Astrocyte (in vitro differentiated cells and primary cell): Measurements from ENCODE around the gene AOAH. TPM values are rescaled to one million over a fixed set of nuclear protein-coding genes. Genes with fewer than 3 reads are reported as not detected.

Experiments used
- DNase-seq: peaks from one replicate; pipeline ENCODE4 v3.0.0-alpha.2; 2010; ENCODE audit warnings: low read depth
- FAIRE-seq: peaks from 2 replicates; lab custom pipeline; 2011; peaks lifted over from hg19 to GRCh38; lab: Jason Lieb, UNC
- H2AFZ ChIP-seq: 2 replicates; pipeline ENCODE4 v1.6.0; 2012; ENCODE audit warnings: low read depth, low read length, inconsistent platforms
- H3K27ac ChIP-seq: 2 replicates; pipeline ENCODE4 v1.5.1; 2011; ENCODE audit warnings: low read depth, low read length, inconsistent platforms
- H3K27me3 ChIP-seq: 2 replicates; pipeline ENCODE4 v1.6.0; 2011; ENCODE audit warnings: low read length, inconsistent platforms; ENCODE audit not compliant: insufficient read depth
- H3K36me3 ChIP-seq: 2 replicates; pipeline ENCODE4 v1.5.1; 2011; ENCODE audit warnings: low read length, inconsistent platforms; ENCODE audit not compliant: insufficient read depth
- H3K4me1 ChIP-seq: 2 replicates; pipeline ENCODE4 v1.5.1; 2011; ENCODE audit warnings: low read length, inconsistent platforms; ENCODE audit not compliant: insufficient read depth
- H3K4me2 ChIP-seq: 2 replicates; pipeline ENCODE4 v1.6.0; 2012; ENCODE audit warnings: low read length, inconsistent platforms
- H3K4me3 ChIP-seq: 2 replicates; pipeline ENCODE4 v1.5.1; 2011; ENCODE audit warnings: low read depth, mild to moderate bottlenecking, low read length, inconsistent platforms; ENCODE audit not compliant: insufficient read depth
- H3K79me2 ChIP-seq: 2 replicates; pipeline ENCODE4 v1.6.0; 2012; ENCODE audit warnings: mild to moderate bottlenecking, low read length, inconsistent platforms; ENCODE audit not compliant: insufficient read depth
- H3K9ac ChIP-seq: 2 replicates; pipeline ENCODE4 v1.6.0; 2012; ENCODE audit warnings: mild to moderate bottlenecking, low read length, inconsistent platforms
- H3K9me3 ChIP-seq: 2 replicates; pipeline ENCODE4 v1.5.1; 2012; ENCODE audit warnings: low read depth, mild to moderate bottlenecking, low read length, inconsistent platforms; ENCODE audit not compliant: insufficient read depth
- H4K20me1 ChIP-seq: 2 replicates; pipeline ENCODE4 v1.6.0; 2012; ENCODE audit warnings: low read length, inconsistent platforms; ENCODE audit not compliant: insufficient read depth
- H3K27ac Mint-ChIP-seq: one replicate; pipeline ENCODE4 v1.8.0; 2021; ENCODE audit warnings: mild to moderate bottlenecking, mixed read lengths; ENCODE audit not compliant: unreplicated experiment
- H3K27me3 Mint-ChIP-seq: one replicate; pipeline ENCODE4 v1.8.0; 2021; ENCODE audit warnings: low read depth, mixed read lengths; ENCODE audit not compliant: unreplicated experiment
- H3K36me3 Mint-ChIP-seq: one replicate; pipeline ENCODE4 v1.8.0; 2021; ENCODE audit warnings: low read depth, mixed read lengths; ENCODE audit not compliant: unreplicated experiment
- H3K4me1 Mint-ChIP-seq: one replicate; pipeline ENCODE4 v1.8.0; 2021; ENCODE audit warnings: low read depth, mixed read lengths; ENCODE audit not compliant: unreplicated experiment
- H3K4me3 Mint-ChIP-seq: one replicate; pipeline ENCODE4 v1.8.0; 2021; ENCODE audit warnings: mild to moderate bottlenecking, moderate library complexity, mixed read lengths; ENCODE audit not compliant: unreplicated experiment
- H3K9me3 Mint-ChIP-seq: one replicate; pipeline ENCODE4 v1.8.0; 2021; ENCODE audit warnings: mild to moderate bottlenecking, mixed read lengths; ENCODE audit not compliant: unreplicated experiment
- EZH2 ChIP-seq: IDR thresholded peaks from 2 replicates; pipeline ENCODE4 v1.6.1; 2012; ENCODE audit warnings: mild to moderate bottlenecking, low read length, inconsistent platforms; ENCODE audit not compliant: insufficient read depth
- total RNA-seq: library from RNA; stranded (reverse); gene quantifications from 2 replicates; pipeline ENCODE4 v1.2.1, GENCODE V29; 2021
- TF ChIP-seq, protein P1 (sequence below): IDR thresholded peaks from 2 replicates; pipeline ENCODE4 v1.5.1; 2011; ENCODE audit warnings: low read depth, mild to moderate bottlenecking, inconsistent platforms, low read length, moderate library complexity; ENCODE audit not compliant: insufficient read depth

The AOAH gene
- total RNA-seq, 1 donor from 2014 or later, result not detected

DNA sequence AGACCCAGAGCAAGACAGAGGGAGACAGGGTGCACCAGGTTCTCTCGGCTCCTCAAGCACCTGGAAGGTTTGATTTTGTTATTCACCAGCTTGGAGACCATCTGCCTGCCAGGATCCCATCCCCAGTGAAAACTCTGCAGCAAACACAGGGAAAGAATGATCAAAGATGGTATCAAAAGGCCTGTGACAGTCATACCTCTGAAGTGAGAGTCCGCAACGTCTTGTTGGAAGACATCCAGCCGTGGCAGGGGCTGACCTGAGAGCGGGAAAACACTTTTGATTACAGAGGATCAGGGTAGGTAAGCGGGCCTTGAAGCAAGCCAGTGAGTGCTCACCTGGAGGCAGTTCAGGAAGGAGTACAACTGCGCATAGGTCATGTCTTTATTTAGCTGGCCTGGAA lies 192.3 kb downstream of the AOAH start:
- peaks cover 2% of the 10 kb centered on the region for H3K27me3 Mint-ChIP-seq
- DNase-seq, result no peak
- Histone ChIP-seq H3K9me3 (no peaks in the 10 kb centered on the region), H3K27ac (no peak overlapping the region), H3K9ac (no peak overlapping the region), H4K20me1 (no peaks in the 10 kb centered on the region), H3K79me2 (no peaks in the 10 kb centered on the region), H3K36me3 (no peaks in the 10 kb centered on the region), H3K4me2 (no peak overlapping the region), H3K27me3 (no peaks in the 10 kb centered on the region), H2AFZ (no peak overlapping the region), H3K4me3 (no peak overlapping the region), H3K4me1 (peaks cover 18% of the 10 kb centered on the region)
- H3K36me3 Mint-ChIP-seq, result no peaks in the 10 kb centered on the region
- no peak for TF ChIP-seq EZH2
- TF ChIP-seq, protein P1, sequence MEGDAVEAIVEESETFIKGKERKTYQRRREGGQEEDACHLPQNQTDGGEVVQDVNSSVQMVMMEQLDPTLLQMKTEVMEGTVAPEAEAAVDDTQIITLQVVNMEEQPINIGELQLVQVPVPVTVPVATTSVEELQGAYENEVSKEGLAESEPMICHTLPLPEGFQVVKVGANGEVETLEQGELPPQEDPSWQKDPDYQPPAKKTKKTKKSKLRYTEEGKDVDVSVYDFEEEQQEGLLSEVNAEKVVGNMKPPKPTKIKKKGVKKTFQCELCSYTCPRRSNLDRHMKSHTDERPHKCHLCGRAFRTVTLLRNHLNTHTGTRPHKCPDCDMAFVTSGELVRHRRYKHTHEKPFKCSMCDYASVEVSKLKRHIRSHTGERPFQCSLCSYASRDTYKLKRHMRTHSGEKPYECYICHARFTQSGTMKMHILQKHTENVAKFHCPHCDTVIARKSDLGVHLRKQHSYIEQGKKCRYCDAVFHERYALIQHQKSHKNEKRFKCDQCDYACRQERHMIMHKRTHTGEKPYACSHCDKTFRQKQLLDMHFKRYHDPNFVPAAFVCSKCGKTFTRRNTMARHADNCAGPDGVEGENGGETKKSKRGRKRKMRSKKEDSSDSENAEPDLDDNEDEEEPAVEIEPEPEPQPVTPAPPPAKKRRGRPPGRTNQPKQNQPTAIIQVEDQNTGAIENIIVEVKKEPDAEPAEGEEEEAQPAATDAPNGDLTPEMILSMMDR, result no peak
- no peak overlapping the region for H3K27ac Mint-ChIP-seq
- H3K9me3 Mint-ChIP-seq, result peaks cover 3% of the 10 kb centered on the region
- no peak overlapping the region for H3K4me3 Mint-ChIP-seq
- peaks cover 15% of the 10 kb centered on the region for H3K4me1 Mint-ChIP-seq
- no peak for FAIRE-seq

DNA sequence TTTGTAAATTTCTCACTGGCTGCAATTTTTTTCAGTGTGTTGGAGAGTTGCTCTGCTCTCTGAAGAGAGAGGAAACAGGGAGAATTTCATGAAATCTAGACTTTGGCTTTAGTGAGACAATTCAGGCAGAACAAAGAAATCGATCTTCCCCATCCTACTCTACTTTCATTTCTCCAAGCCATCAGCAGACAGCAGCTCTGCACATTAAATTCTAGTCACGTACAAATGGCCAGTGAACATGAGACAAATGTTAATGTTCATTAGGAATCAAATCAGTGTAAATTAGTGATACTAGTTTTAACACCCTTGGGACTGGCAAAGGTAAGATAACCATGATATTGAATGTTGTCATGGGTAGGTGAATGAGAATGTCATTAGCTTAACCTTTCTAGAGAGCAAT lies 193.8 kb downstream of the AOAH start:
- Mint-ChIP-seq H3K36me3 (no peaks in the 10 kb centered on the region), H3K4me3 (no peak overlapping the region), H3K27ac (no peak overlapping the region), H3K9me3 (no peaks in the 10 kb centered on the region), H3K27me3 (peaks cover 2% of the 10 kb centered on the region), H3K4me1 (peaks cover 24% of the 10 kb centered on the region)
- peaks cover 14% of the 10 kb centered on the region for H3K4me1 ChIP-seq
- H3K79me2 ChIP-seq, result no peaks in the 10 kb centered on the region
- no peak overlapping the region for H3K9ac ChIP-seq
- FAIRE-seq (no peak), DNase-seq (no peak)
- no peak for TF ChIP-seq EZH2
- TF ChIP-seq, protein P1, result no peak
- no peaks in the 10 kb centered on the region for H3K9me3 ChIP-seq
- H3K4me3 ChIP-seq, result no peak overlapping the region
- no peak overlapping the region for H3K4me2 ChIP-seq
- no peaks in the 10 kb centered on the region for H4K20me1 ChIP-seq
- H2AFZ ChIP-seq, result no peak overlapping the region
- H3K27ac ChIP-seq, result no peak overlapping the region
- H3K27me3 ChIP-seq, result no peaks in the 10 kb centered on the region
- no peaks in the 10 kb centered on the region for H3K36me3 ChIP-seq

DNA sequence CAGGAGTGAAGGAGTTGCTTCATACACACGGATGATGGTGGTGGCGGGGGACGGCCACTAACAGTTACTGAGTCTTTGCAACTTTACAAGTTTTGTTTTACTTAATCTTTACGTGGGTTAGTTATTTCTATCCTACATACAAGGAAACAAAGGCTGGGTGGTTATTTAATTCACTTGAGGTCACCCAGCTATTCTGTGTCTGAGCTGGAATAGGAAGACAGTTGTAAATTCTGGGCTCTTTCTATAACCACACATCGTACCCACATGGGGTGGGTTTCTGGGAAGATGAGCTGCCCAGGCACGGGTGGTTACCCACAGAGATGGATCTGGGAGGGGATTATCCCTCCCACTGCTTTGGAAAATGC lies 196.8 kb downstream of the AOAH start:
- no peaks in the 10 kb centered on the region for H4K20me1 ChIP-seq
- no peaks in the 10 kb centered on the region for H3K79me2 ChIP-seq
- Mint-ChIP-seq H3K4me3 (no peak overlapping the region), H3K27me3 (peaks cover 2% of the 10 kb centered on the region), H3K36me3 (no peaks in the 10 kb centered on the region), H3K4me1 (peaks cover 31% of the 10 kb centered on the region), H3K9me3 (no peaks in the 10 kb centered on the region), H3K27ac (peak overlapping the region; percentile 95)
- H3K4me2 ChIP-seq, result peak overlapping the region; percentile 46
- DNase-seq (no peak), FAIRE-seq (no peak)
- H2AFZ ChIP-seq, result no peak overlapping the region
- H3K4me1 ChIP-seq, result peaks cover 14% of the 10 kb centered on the region
- no peaks in the 10 kb centered on the region for H3K27me3 ChIP-seq
- TF ChIP-seq, protein P1, result no peak
- no peak for TF ChIP-seq EZH2
- H3K36me3 ChIP-seq, result no peaks in the 10 kb centered on the region
- H3K9ac ChIP-seq, result no peak overlapping the region
- H3K9me3 ChIP-seq, result no peaks in the 10 kb centered on the region
- H3K27ac ChIP-seq, result peak overlapping the region; percentile 39
- no peak overlapping the region for H3K4me3 ChIP-seq
